Endothelial cell of umbilical vein (primary cell): ENCODE data around the gene PPEF1. TPM values are rescaled to one million over a fixed set of nuclear protein-coding genes. Genes with fewer than 3 reads are reported as not detected.

Source experiments
- BruUV-seq: library from RNA; stranded (reverse); fragments of 400-500 nt; replicated peaks from 2 replicates; lab custom pipeline; 2021; lab: Mats Ljungman, UMichigan
- CTCF ChIA-PET: fragments of 300-600, 350-600 bp; sonication (Branson Sonifier 250); formaldehyde crosslinking; loops from one replicate; lab custom pipeline; 2021; ENCODE audit warnings: antibody characterized with exemption, inconsistent platforms; lab: Charles Lee
- POLR2A ChIA-PET: fragments of 300-600, 350-600 bp; sonication (Branson Sonifier 250); formaldehyde crosslinking; loops from one replicate; lab custom pipeline; 2021; ENCODE audit warnings: antibody characterized with exemption, inconsistent platforms; lab: Charles Lee
- DNase-seq: peaks from one replicate; pipeline ENCODE4 v3.0.0-alpha.2; 2011; ENCODE audit warnings: low read depth, low spot score
- FAIRE-seq: peaks from 2 replicates; lab custom pipeline; 2011; peaks lifted over from hg19 to GRCh38; lab: Jason Lieb, UNC
- H2AFZ ChIP-seq: 2 replicates; pipeline ENCODE4 v1.6.0; 2012; ENCODE audit warnings: low read depth, low read length, control low read depth, inconsistent platforms
- H3K27ac ChIP-seq: 2 replicates; pipeline ENCODE4 v1.5.1; 2011; ENCODE audit warnings: low read depth, mild to moderate bottlenecking, control low read depth, low read length, moderate library complexity; ENCODE audit not compliant: insufficient read depth
- H3K27me3 ChIP-seq, 2 experiments: 2 replicates each; pipeline versions ENCODE4 v1.6.0 to v1.6.1; 2011; ENCODE audit warnings: low read length in 2 of 2, mixed read lengths in 1 of 2; ENCODE audit not compliant: control insufficient read depth in 2 of 2, insufficient read depth in 2 of 2
- H3K36me3 ChIP-seq, 2 experiments: 2 replicates in 1 of 2; 3 replicates in 1 of 2; pipeline ENCODE4 v1.5.1; 2011; ENCODE audit warnings: low read length in 2 of 2, mild to moderate bottlenecking in 1 of 2, moderate library complexity in 1 of 2; ENCODE audit not compliant: control insufficient read depth in 2 of 2, insufficient read depth in 2 of 2; ENCODE audit errors: extremely low read depth in 1 of 2
- H3K4me1 ChIP-seq: 3 replicates; pipeline ENCODE4 v1.5.1; 2011; ENCODE audit warnings: mild to moderate bottlenecking, low read length; ENCODE audit not compliant: control insufficient read depth, insufficient read depth; ENCODE audit errors: extremely low read depth
- H3K4me2 ChIP-seq: 2 replicates; pipeline ENCODE4 v1.6.1; 2011; ENCODE audit warnings: low read length, control low read depth, mixed read lengths; ENCODE audit not compliant: insufficient read depth
- H3K4me3 ChIP-seq, 3 experiments: fragments of 200-600 bp in 1 of 3; sonication (generic), shearing (Covaris generic) in 1 of 3; replicated peaks in 1 of 3; 2 replicates each; pipeline ENCODE4 v1.5.1; 2011 to 2016; ENCODE audit warnings: control low read depth in 3 of 3, low read length in 3 of 3, mild to moderate bottlenecking in 2 of 3, inconsistent platforms in 1 of 3, low read depth in 1 of 3, moderate library complexity in 1 of 3; ENCODE audit not compliant: insufficient read depth in 1 of 3
- H3K79me2 ChIP-seq: 2 replicates; pipeline ENCODE4 v1.6.0; 2012; ENCODE audit warnings: low read length, inconsistent platforms; ENCODE audit not compliant: control insufficient read depth, insufficient read depth
- H3K9ac ChIP-seq: replicated peaks from 2 replicates; pipeline ENCODE3; 2011; ENCODE audit warnings: low read length, control low read depth; ENCODE audit not compliant: insufficient read depth; ENCODE audit errors: extremely low read depth
- H3K9me1 ChIP-seq: replicated peaks from 3 replicates; pipeline ENCODE4 v1.6.0; 2011; ENCODE audit warnings: mild to moderate bottlenecking, low read length; ENCODE audit not compliant: control insufficient read depth, insufficient read depth; ENCODE audit errors: extremely low read depth
- H3K9me3 ChIP-seq: replicated peaks from 2 replicates; pipeline ENCODE4 v1.5.1; 2012; ENCODE audit warnings: low read length, inconsistent platforms; ENCODE audit not compliant: control insufficient read depth, insufficient read depth
- H4K20me1 ChIP-seq: replicated peaks from 2 replicates; pipeline ENCODE3; 2011; ENCODE audit warnings: mild to moderate bottlenecking, low read length; ENCODE audit not compliant: control insufficient read depth, insufficient read depth; ENCODE audit errors: extremely low read depth
- CTCF ChIP-seq, 2 donors: IDR thresholded peaks; 1 replicate in 1 of 2; 2 replicates in 1 of 2; pipeline ENCODE4 v1.5.1; 2011; ENCODE audit warnings: low read length in 2 of 2, mild to moderate bottlenecking in 2 of 2, moderate library complexity in 2 of 2, control low read depth in 1 of 2, inconsistent platforms in 1 of 2, low read depth in 1 of 2; ENCODE audit not compliant: insufficient read depth in 1 of 2; ENCODE audit errors: extremely low read depth in 1 of 2
- EZH2 ChIP-seq: IDR thresholded peaks from 2 replicates; pipeline ENCODE4 v1.6.1; 2012; ENCODE audit warnings: borderline replicate concordance, low read depth, mild to moderate bottlenecking, moderate library complexity, low read length, inconsistent platforms; ENCODE audit not compliant: severe bottlenecking
- FOS ChIP-seq: IDR thresholded peaks from 2 replicates; pipeline ENCODE4 v1.6.1; 2011; ENCODE audit warnings: mild to moderate bottlenecking, low read length, moderate library complexity, borderline replicate concordance; ENCODE audit not compliant: insufficient read depth
- GATA2 ChIP-seq: IDR thresholded peaks from 2 replicates; pipeline ENCODE4 v1.7.0; 2011; ENCODE audit warnings: low read depth, mild to moderate bottlenecking, moderate library complexity, mixed read lengths, low read length; ENCODE audit not compliant: insufficient read length, insufficient read depth
- JUN ChIP-seq: IDR thresholded peaks from 2 replicates; pipeline ENCODE4 v1.6.1; 2011; ENCODE audit warnings: borderline replicate concordance, low read depth; ENCODE audit not compliant: insufficient read length, insufficient read depth
- MAX ChIP-seq: IDR thresholded peaks from 2 replicates; pipeline ENCODE4 v1.6.1; 2011; ENCODE audit not compliant: insufficient read depth, insufficient read length
- MYC ChIP-seq: IDR thresholded peaks from one replicate; pipeline ENCODE4 v1.6.1; 2011; ENCODE audit warnings: mild to moderate bottlenecking, low read depth, low read length
- POLR2A ChIP-seq: IDR thresholded peaks from 2 replicates; pipeline ENCODE4 v1.6.1; 2012; ENCODE audit warnings: low read depth, mild to moderate bottlenecking, control low read depth, low read length
- POLR2AphosphoS5 ChIP-seq: IDR thresholded peaks from 2 replicates; pipeline ENCODE4 v1.6.1; 2012; ENCODE audit warnings: low read depth, mild to moderate bottlenecking, control low read depth, low read length, moderate library complexity; ENCODE audit not compliant: insufficient read depth
- dilution Hi-C: fragments of 300-500 bp; cut with MboI; formaldehyde crosslinking; loops from one replicate; pipeline ENCODE4 v1.15.0; 2019; ENCODE audit warnings: low sequenced_read_pairs; ENCODE audit not compliant: extremely low pct_ligation_motif_present
- intact Hi-C: fragments of 100-400 bp; cut with micrococcal nuclease; formaldehyde crosslinking; loops from one replicate; pipeline ENCODE4 v1.10.0; 2022
- polyA plus RNA-seq, 4 experiments: library from polyadenylated mRNA; depleted of rRNA in 3 of 4; stranded (reverse) in 3 of 4; unstranded in 1 of 4; fragments of >200 nt; gene quantifications; 2 replicates each; pipeline versions ENCODE4 v1.2.1 to v1.2.3, GENCODE V29; 2011 to 2012; ENCODE audit warnings: missing spikeins in 1 of 4
- total RNA-seq: library from RNA; stranded (reverse); gene quantifications from 2 replicates; pipeline ENCODE4 v1.2.3, GENCODE V29; 2021

The PPEF1 gene
- total and polyA plus RNA-seq, 2 donors (not counting 3 experiments of a cell fraction or from before 2014, with no cell fraction given), result not detected

GRCh38 chrX:18721683-18722499, 14.4 kb downstream of the PPEF1 start:
- Histone ChIP-seq H4K20me1 (no peaks in the 10 kb centered on the region), H3K27ac (no peak overlapping the region), H3K9me3 (no peaks in the 10 kb centered on the region), H3K9ac (no peak overlapping the region), H2AFZ (no peak overlapping the region), H3K79me2 (no peaks in the 10 kb centered on the region), H3K27me3 (no peaks in the 10 kb centered on the region), H3K4me3 (no peak overlapping the region), H3K36me3 (no peaks in the 10 kb centered on the region), H3K4me1 (no peaks in the 10 kb centered on the region), H3K9me1 (no peaks in the 10 kb centered on the region), H3K4me2 (no peak overlapping the region)
- DNase-seq, result no peak
- intact Hi-C loops (no loop called here), dilution Hi-C loops (no loop called here)
- CTCF ChIA-PET, result interaction anchor here (1.0 kb wide), 1 partner anchor 79 kb away, joined by 3 read pairs; no protein-coding TSS in a partner anchor
- POLR2A ChIA-PET, result no interaction called here
- no TSS peak for BruUV-seq
- no peak for FAIRE-seq
- TF ChIP-seq JUN, result no peak
- no peak for TF ChIP-seq FOS
- TF ChIP-seq MAX, result no peak
- TF ChIP-seq CTCF (IDR thresholded peaks at IDR 0.05; ENCODE audit: extremely low read depth in 1 of 2, insufficient read depth in 1 of 2, low read depth in 1 of 2, low read length in 2 of 2), result no peak
- no peak for TF ChIP-seq MYC
- no peak for TF ChIP-seq POLR2AphosphoS5
- TF ChIP-seq GATA2, result no peak
- TF ChIP-seq EZH2, result no peak
- TF ChIP-seq POLR2A, result no peak
